Measurements from ENCODE around the gene RGS7. TPM values are rescaled to one million over a fixed set of nuclear protein-coding genes. Genes with fewer than 3 reads are reported as not detected.

Gene RGS7
- polyA plus RNA-seq, 1 donor (not counting 4 experiments of a cell fraction or from before 2014, with no cell fraction given): not detected

DNA sequence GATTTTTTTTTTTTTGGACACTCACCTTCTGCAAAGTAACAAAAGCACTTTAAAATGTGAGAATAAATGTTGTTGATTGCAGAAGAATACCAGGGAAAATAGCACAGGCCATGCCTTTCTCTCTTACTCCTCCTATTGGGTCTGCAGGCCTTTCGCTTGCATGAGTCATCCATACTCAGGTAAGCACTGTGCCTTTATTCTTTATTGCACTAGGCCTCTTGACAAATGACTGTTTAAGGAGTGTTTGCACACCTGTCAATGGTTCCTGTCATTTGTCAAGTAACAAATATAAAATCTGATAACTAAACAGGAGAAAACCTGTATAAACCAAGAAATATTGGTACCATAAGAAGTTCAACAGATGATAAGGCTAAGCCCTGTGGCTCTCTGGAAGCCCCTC lies 106.5 kb downstream of the RGS7 start:
- Histone ChIP-seq H3K79me2 (ENCODE audit: control insufficient read depth, insufficient read depth, low read length) (no peaks in the 10 kb centered on the region), H2AFZ (ENCODE audit: control insufficient read depth, low read length) (no peak overlapping the region), H4K20me1 (ENCODE audit: control insufficient read depth, extremely low read depth, insufficient read depth, low read length) (no peaks in the 10 kb centered on the region), H3K27me3 (ENCODE audit: control insufficient read depth, extremely low read depth, insufficient read depth, low read length) (no peaks in the 10 kb centered on the region), H3K27ac (ENCODE audit: control insufficient read depth, insufficient read depth, low read length) (no peak overlapping the region), H3K9me1 (ENCODE audit: control insufficient read depth, extremely low read depth, insufficient read depth, low read length) (no peaks in the 10 kb centered on the region), H3K4me1 (ENCODE audit: control insufficient read depth, extremely low read depth, insufficient read depth, low read length) (no peaks in the 10 kb centered on the region), H3K9me3 (ENCODE audit: control insufficient read depth, low read depth, low read length) (no peaks in the 10 kb centered on the region), H3K4me2 (ENCODE audit: control insufficient read depth, extremely low read depth, insufficient read depth, low read depth, low read length) (no peak overlapping the region), H3K9ac (ENCODE audit: control insufficient read depth, extremely low read depth, insufficient read depth, low read length) (no peak overlapping the region), H3K4me3 (ENCODE audit: control insufficient read depth in 2 of 3, extremely low read depth in 1 of 3, insufficient read depth in 2 of 3, low read depth in 1 of 3, low read length in 3 of 3) (no peak overlapping the region), H3K36me3 (ENCODE audit: control insufficient read depth in 2 of 2, extremely low read depth in 1 of 2, insufficient read depth in 2 of 2, low read length in 2 of 2) (no peaks in the 10 kb centered on the region)
- DNase-seq (ENCODE audit: low read depth, low spot score): no peak
- FAIRE-seq: no peak
- TF ChIP-seq, protein P1, sequence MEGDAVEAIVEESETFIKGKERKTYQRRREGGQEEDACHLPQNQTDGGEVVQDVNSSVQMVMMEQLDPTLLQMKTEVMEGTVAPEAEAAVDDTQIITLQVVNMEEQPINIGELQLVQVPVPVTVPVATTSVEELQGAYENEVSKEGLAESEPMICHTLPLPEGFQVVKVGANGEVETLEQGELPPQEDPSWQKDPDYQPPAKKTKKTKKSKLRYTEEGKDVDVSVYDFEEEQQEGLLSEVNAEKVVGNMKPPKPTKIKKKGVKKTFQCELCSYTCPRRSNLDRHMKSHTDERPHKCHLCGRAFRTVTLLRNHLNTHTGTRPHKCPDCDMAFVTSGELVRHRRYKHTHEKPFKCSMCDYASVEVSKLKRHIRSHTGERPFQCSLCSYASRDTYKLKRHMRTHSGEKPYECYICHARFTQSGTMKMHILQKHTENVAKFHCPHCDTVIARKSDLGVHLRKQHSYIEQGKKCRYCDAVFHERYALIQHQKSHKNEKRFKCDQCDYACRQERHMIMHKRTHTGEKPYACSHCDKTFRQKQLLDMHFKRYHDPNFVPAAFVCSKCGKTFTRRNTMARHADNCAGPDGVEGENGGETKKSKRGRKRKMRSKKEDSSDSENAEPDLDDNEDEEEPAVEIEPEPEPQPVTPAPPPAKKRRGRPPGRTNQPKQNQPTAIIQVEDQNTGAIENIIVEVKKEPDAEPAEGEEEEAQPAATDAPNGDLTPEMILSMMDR (optimal IDR thresholded peaks at IDR 0.05 in 1 of 3, IDR thresholded peaks at IDR 0.05 in 1 of 3, conservative IDR thresholded peaks at IDR 0.05 in 1 of 3; ENCODE audit: extremely low read depth in 1 of 3, insufficient read depth in 2 of 3, low read length in 3 of 3): no peak
- no peak for TF ChIP-seq EZH2 (IDR thresholded peaks at IDR 0.05; ENCODE audit: low read length)
- dilution Hi-C loops (cut with MboI; ENCODE audit: extremely low pct_ligation_motif_present, low sequenced_read_pairs): no loop called here

DNA sequence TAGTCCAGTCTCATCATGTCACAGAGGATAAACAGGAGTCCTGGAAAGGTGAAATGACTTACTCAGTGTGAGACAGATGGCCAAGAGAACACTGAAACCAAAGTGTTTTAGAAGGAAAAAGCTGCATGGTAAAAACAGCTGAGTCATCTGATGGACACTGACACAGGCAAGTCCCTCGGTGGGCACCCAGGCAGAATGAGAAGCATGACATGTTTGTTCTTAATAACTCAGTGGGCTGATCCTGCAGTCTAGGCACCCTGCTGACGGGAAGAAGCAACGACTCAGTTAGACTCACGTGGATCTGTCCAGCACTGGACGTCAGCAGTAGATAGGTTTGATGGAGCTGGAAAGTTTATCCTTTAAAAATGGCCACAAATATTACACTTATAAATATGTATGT lies 116.9 kb downstream of the RGS7 start:
- Histone ChIP-seq H3K4me2 (ENCODE audit: control insufficient read depth, extremely low read depth, insufficient read depth, low read depth, low read length) (no peak overlapping the region), H3K9me1 (ENCODE audit: control insufficient read depth, extremely low read depth, insufficient read depth, low read length) (no peaks in the 10 kb centered on the region), H3K27me3 (ENCODE audit: control insufficient read depth, extremely low read depth, insufficient read depth, low read length) (no peaks in the 10 kb centered on the region), H3K27ac (ENCODE audit: control insufficient read depth, insufficient read depth, low read length) (no peak overlapping the region), H3K4me1 (ENCODE audit: control insufficient read depth, extremely low read depth, insufficient read depth, low read length) (no peaks in the 10 kb centered on the region), H3K9me3 (ENCODE audit: control insufficient read depth, low read depth, low read length) (no peaks in the 10 kb centered on the region), H4K20me1 (ENCODE audit: control insufficient read depth, extremely low read depth, insufficient read depth, low read length) (no peaks in the 10 kb centered on the region), H2AFZ (ENCODE audit: control insufficient read depth, low read length) (no peak overlapping the region), H3K4me3 (ENCODE audit: control insufficient read depth in 2 of 3, extremely low read depth in 1 of 3, insufficient read depth in 2 of 3, low read depth in 1 of 3, low read length in 3 of 3) (no peak overlapping the region), H3K9ac (ENCODE audit: control insufficient read depth, extremely low read depth, insufficient read depth, low read length) (no peak overlapping the region), H3K79me2 (ENCODE audit: control insufficient read depth, insufficient read depth, low read length) (no peaks in the 10 kb centered on the region), H3K36me3 (ENCODE audit: control insufficient read depth in 2 of 2, extremely low read depth in 1 of 2, insufficient read depth in 2 of 2, low read length in 2 of 2) (no peaks in the 10 kb centered on the region)
- TF ChIP-seq, protein P1 (optimal IDR thresholded peaks at IDR 0.05 in 1 of 3, IDR thresholded peaks at IDR 0.05 in 1 of 3, conservative IDR thresholded peaks at IDR 0.05 in 1 of 3; ENCODE audit: extremely low read depth in 1 of 3, insufficient read depth in 2 of 3, low read length in 3 of 3): no peak
- no peak for TF ChIP-seq EZH2 (IDR thresholded peaks at IDR 0.05; ENCODE audit: low read length)
- FAIRE-seq (no peak), DNase-seq (ENCODE audit: low read depth, low spot score) (no peak)
- dilution Hi-C loops (cut with MboI; ENCODE audit: extremely low pct_ligation_motif_present, low sequenced_read_pairs): no loop called here

Data from keratinocyte (primary cell).